MM.1S (cell line): ENCODE measurements around the gene TYMS.

Source experiments
- DNase-seq: peaks from one replicate; pipeline ENCODE4 v3.0.0-alpha.2; 2015
- H2AFZ ChIP-seq: fragments of 300-600 bp; sonication (generic); 2 replicates; pipeline ENCODE4 v1.6.0; 2016; ENCODE audit warnings: antibody characterized with exemption, low read length
- H3F3A ChIP-seq: fragments of 300-600 bp; sonication (generic); 2 replicates; pipeline ENCODE4 v1.6.1; 2016; ENCODE audit warnings: mild to moderate bottlenecking, antibody characterized with exemption, low read length, moderate library complexity, mixed read lengths; ENCODE audit not compliant: insufficient read depth
- H3K27ac ChIP-seq: fragments of 300-600 bp; sonication (generic); 2 replicates; pipeline ENCODE4 v1.5.1; 2016; ENCODE audit warnings: mild to moderate bottlenecking, low read length
- H3K27me3 ChIP-seq: fragments of 300-600 bp; sonication (generic); replicated peaks from 2 replicates; pipeline ENCODE4 v1.6.0; 2016; ENCODE audit warnings: low read length; ENCODE audit not compliant: insufficient read depth
- H3K36me3 ChIP-seq: fragments of 300-600 bp; sonication (generic); replicated peaks from 2 replicates; pipeline ENCODE4 v1.6.1; 2016; ENCODE audit warnings: mild to moderate bottlenecking, low read length, mixed read lengths; ENCODE audit not compliant: insufficient read depth
- H3K4me1 ChIP-seq: fragments of 300-600 bp; sonication (generic); 2 replicates; pipeline ENCODE4 v1.6.1; 2016; ENCODE audit warnings: low read length, mixed read lengths
- H3K4me2 ChIP-seq: fragments of 300-600 bp; sonication (generic); 2 replicates; pipeline ENCODE4 v1.6.0; 2016; ENCODE audit warnings: low read depth, low read length
- H3K4me3 ChIP-seq: fragments of 300-600 bp; sonication (generic); 2 replicates; pipeline ENCODE4 v1.5.1; 2016; ENCODE audit warnings: low read length, mixed read lengths
- H3K79me2 ChIP-seq: fragments of 300-600 bp; sonication (generic); 2 replicates; pipeline ENCODE4 v1.6.1; 2016; ENCODE audit warnings: mixed run types, low read length, mixed read lengths
- H3K9ac ChIP-seq: fragments of 300-600 bp; sonication (generic); 2 replicates; pipeline ENCODE4 v1.6.1; 2016; ENCODE audit warnings: low read length, mixed read lengths
- H3K9me2 ChIP-seq: fragments of 300-600 bp; sonication (generic); replicated peaks from 2 replicates; pipeline ENCODE4 v1.6.1; 2016; ENCODE audit warnings: mild to moderate bottlenecking, low read length, mixed read lengths; ENCODE audit not compliant: insufficient read depth
- H3K9me3 ChIP-seq: fragments of 300-600 bp; sonication (generic); replicated peaks from 2 replicates; pipeline ENCODE4 v1.6.1; 2016; ENCODE audit warnings: mild to moderate bottlenecking, low read length, mixed read lengths; ENCODE audit not compliant: insufficient read depth
- H4K20me1 ChIP-seq: fragments of 300-600 bp; sonication (generic); 2 replicates; pipeline ENCODE4 v1.6.1; 2016; ENCODE audit warnings: mild to moderate bottlenecking, low read length, moderate library complexity, mixed read lengths; ENCODE audit not compliant: insufficient read depth
- CTCF ChIP-seq: fragments of 300-600 bp; sonication (generic); IDR thresholded peaks from 2 replicates; pipeline ENCODE4 v1.5.1; 2016; ENCODE audit warnings: antibody characterized with exemption, low read length, mixed read lengths
- EZH2 ChIP-seq: fragments of 300-600 bp; sonication (generic); optimal IDR thresholded peaks from 2 replicates; pipeline ENCODE3; 2017; ENCODE audit warnings: low read depth, mild to moderate bottlenecking, antibody characterized with exemption, low read length, mixed read lengths
- EZH2phosphoT487 ChIP-seq: fragments of 300-600 bp; sonication (generic); IDR thresholded peaks from 2 replicates; pipeline ENCODE4 v1.6.1; 2018; ENCODE audit warnings: antibody characterized with exemption, low read length

TYMS gene

GRCh38 chr18:715626-716025 lies 58.2 kb downstream of the TYMS start:
- no peak overlapping the region for H3K27ac ChIP-seq
- H3K79me2 ChIP-seq = peaks cover 7% of the 10 kb centered on the region
- TF ChIP-seq EZH2 (no peak), EZH2phosphoT487 (no peak), CTCF (no peak)
- no peak for DNase-seq
- H3K36me3 ChIP-seq = no peaks in the 10 kb centered on the region
- no peak overlapping the region for H3K4me3 ChIP-seq
- H3K4me2 ChIP-seq = no peak overlapping the region
- no peaks in the 10 kb centered on the region for H3F3A ChIP-seq
- H3K4me1 ChIP-seq = no peaks in the 10 kb centered on the region
- H4K20me1 ChIP-seq = no peaks in the 10 kb centered on the region
- no peaks in the 10 kb centered on the region for H3K9me2 ChIP-seq
- no peak overlapping the region for H3K9ac ChIP-seq
- H3K27me3 ChIP-seq = no peaks in the 10 kb centered on the region
- no peaks in the 10 kb centered on the region for H3K9me3 ChIP-seq
- no peak overlapping the region for H2AFZ ChIP-seq

GRCh38 chr18:717003-717402 lies 59.5 kb downstream of the TYMS start:
- Histone ChIP-seq H3K4me2 (no peak overlapping the region), H3K9ac (no peak overlapping the region), H3K9me3 (no peaks in the 10 kb centered on the region), H3K79me2 (no peaks in the 10 kb centered on the region), H3K27ac (no peak overlapping the region), H3K36me3 (no peaks in the 10 kb centered on the region), H2AFZ (no peak overlapping the region), H3K27me3 (no peaks in the 10 kb centered on the region), H3K9me2 (no peaks in the 10 kb centered on the region), H4K20me1 (no peaks in the 10 kb centered on the region), H3K4me3 (no peak overlapping the region), H3F3A (no peaks in the 10 kb centered on the region), H3K4me1 (no peaks in the 10 kb centered on the region)
- TF ChIP-seq EZH2phosphoT487 = no peak
- no peak for TF ChIP-seq CTCF
- TF ChIP-seq EZH2 = no peak
- DNase-seq = no peak
